OCI-LY7 (cell line): ENCODE results near the gene CSDE1. TPM values are rescaled to one million over a fixed set of nuclear protein-coding genes. Genes with fewer than 3 reads are reported as not detected.

Experiments
- BruUV-seq: library from RNA; stranded (reverse); fragments of 400-500 nt; replicated peaks from 2 replicates; lab custom pipeline; 2021; lab: Mats Ljungman, UMichigan
- CTCF ChIA-PET: fragments of 300-600 bp; sonication (Branson Sonifier 250); formaldehyde crosslinking; loops from one replicate; lab custom pipeline; 2022; ENCODE audit warnings: antibody characterized with exemption; ENCODE audit not compliant: unreplicated experiment; lab: Charles Lee
- POLR2A ChIA-PET: fragments of 300-600 bp; sonication (Branson Sonifier 250); formaldehyde crosslinking; loops from one replicate; lab custom pipeline; 2022; ENCODE audit warnings: antibody characterized with exemption; lab: Charles Lee
- DNase-seq: peaks from one replicate; pipeline ENCODE4 v3.0.0-alpha.2; 2015; ENCODE audit warnings: low spot score
- H2AFZ ChIP-seq: fragments of 200-600 bp; sonication (generic), shearing (Covaris generic); 2 replicates; pipeline ENCODE4 v1.6.1; 2014; ENCODE audit warnings: mild to moderate bottlenecking, antibody characterized with exemption, low read length, moderate library complexity
- H3K27ac ChIP-seq: fragments of 200-600 bp; sonication (generic); 2 replicates; pipeline ENCODE4 v1.5.1; 2014; ENCODE audit warnings: mixed run types, low read depth, mild to moderate bottlenecking, moderate library complexity, low read length, inconsistent platforms; ENCODE audit not compliant: poor library complexity, severe bottlenecking
- H3K36me3 ChIP-seq: fragments of 200-600 bp; sonication (generic); 2 replicates; pipeline ENCODE4 v1.6.1; 2014; ENCODE audit warnings: mild to moderate bottlenecking, antibody characterized with exemption, low read length, moderate library complexity, mixed read lengths; ENCODE audit not compliant: insufficient read depth
- H3K4me1 ChIP-seq: fragments of 200-600 bp; sonication (generic); 2 replicates; pipeline ENCODE4 v1.5.1; 2014; ENCODE audit warnings: mild to moderate bottlenecking, low read length; ENCODE audit not compliant: insufficient read depth, poor library complexity, severe bottlenecking
- H3K4me2 ChIP-seq: fragments of 200-600 bp; sonication (generic); 2 replicates; pipeline ENCODE4 v1.6.1; 2014; ENCODE audit warnings: mild to moderate bottlenecking, low read length
- H3K4me3 ChIP-seq: fragments of 200-600 bp; sonication (generic); 2 replicates; pipeline ENCODE4 v1.5.1; 2014; ENCODE audit warnings: mild to moderate bottlenecking, low read depth, low read length; ENCODE audit not compliant: poor library complexity, severe bottlenecking
- H3K79me2 ChIP-seq: fragments of 200-600 bp; sonication (generic); 2 replicates; pipeline ENCODE4 v1.6.1; 2016; ENCODE audit warnings: low read depth, mild to moderate bottlenecking, low read length, moderate library complexity, mixed read lengths; ENCODE audit not compliant: insufficient read depth
- H3K9me2 ChIP-seq: fragments of 200-600 bp; sonication (generic); 2 replicates; pipeline ENCODE4 v1.6.1; 2016; ENCODE audit warnings: mild to moderate bottlenecking, low read length, mixed read lengths; ENCODE audit not compliant: insufficient read depth
- H3K9me3 ChIP-seq: fragments of 200-600 bp; sonication (generic); 2 replicates; pipeline ENCODE4 v1.6.1; 2014; ENCODE audit warnings: mild to moderate bottlenecking, mixed run types, low read length, mixed read lengths
- H4K20me1 ChIP-seq: fragments of 200-600 bp; sonication (generic); 2 replicates; pipeline ENCODE4 v1.6.1; 2014; ENCODE audit warnings: mild to moderate bottlenecking, antibody characterized with exemption, low read length, moderate library complexity, mixed read lengths; ENCODE audit not compliant: insufficient read depth
- CTCF ChIP-seq: fragments of 200-600 bp; sonication (generic); conservative IDR thresholded peaks from 2 replicates; pipeline ENCODE4 v1.5.1; 2014; ENCODE audit warnings: mild to moderate bottlenecking, antibody characterized with exemption, low read length, moderate library complexity, mixed read lengths
- EZH2phosphoT487 ChIP-seq: fragments of 200-600 bp; sonication (generic); IDR thresholded peaks from 2 replicates; pipeline ENCODE4 v1.6.1; 2018; ENCODE audit warnings: low read depth, borderline replicate concordance, mild to moderate bottlenecking, mixed run types, antibody characterized with exemption, low read length, moderate library complexity, mixed read lengths
- intact Hi-C: fragments of 100-400 bp; cut with micrococcal nuclease; formaldehyde crosslinking; loops from one replicate; pipeline ENCODE4 v1.10.0; 2022; ENCODE audit not compliant: unreplicated experiment
- small RNA-seq: library from RNA; depleted of rRNA; stranded (forward); fragments of <200 nt; gene quantifications from one replicate; pipeline ENCODE3, GENCODE V24; 2014
- total RNA-seq, 2 experiments: library from RNA; depleted of rRNA in 1 of 2; stranded (reverse); fragments of >200 nt in 1 of 2; shearing (Covaris generic) in 1 of 2; gene quantifications; 2 replicates each; pipeline ENCODE4 v1.2.3, GENCODE V29; 2014 to 2022

CSDE1 gene
- total RNA-seq, 2 experiments from 2014 or later = 177 to 426 TPM

GRCh38 chr1:114666954-114667353 is 90.8 kb downstream of the CSDE1 start:
- intact Hi-C loops = no loop called here
- CTCF ChIA-PET = no interaction called here

More at GRCh38 chr1:114666954-114667353, 90.8 kb downstream of the CSDE1 start:
- Histone ChIP-seq H3K36me3 (no peaks in the 10 kb centered on the region), H3K27ac (no peak overlapping the region), H4K20me1 (no peaks in the 10 kb centered on the region), H3K79me2 (no peaks in the 10 kb centered on the region), H3K4me2 (no peak overlapping the region), H3K4me1 (peaks cover 4% of the 10 kb centered on the region), H2AFZ (no peak overlapping the region), H3K9me3 (no peaks in the 10 kb centered on the region), H3K4me3 (no peak overlapping the region), H3K9me2 (no peaks in the 10 kb centered on the region)
- TF ChIP-seq CTCF (no peak), EZH2phosphoT487 (no peak)
- POLR2A ChIA-PET = interaction anchor here (1.2 to 1.5 kb wide), 2 partner anchors 15 to 18 kb away, joined by 3 to 4 read pairs; no protein-coding TSS in a partner anchor
- BruUV-seq = no TSS peak
- no peak for DNase-seq

Small RNA genes within 50 kb of the gene (small RNA-seq; reads per million reads assigned to genes)
- gene RN7SL432P = not detected
- gene RNY1P13 = not detected

Other genes starting within 250 kb of the CSDE1 start
- gene TRIM33, start 246.8 kb downstream of the CSDE1 start, total RNA-seq (2014; rRNA removed; shearing (Covaris generic)) = 34.0 and 44.7 TPM in 2 replicates
- 43.0 and 44.2 TPM in 2 replicates for gene TRIM33, start 246.8 kb downstream of the CSDE1 start, total RNA-seq (2022)
- 40.8 and 41.8 TPM in 2 replicates for gene BCAS2, start 176.4 kb downstream of the CSDE1 start, total RNA-seq (2014; rRNA removed; shearing (Covaris generic))
- gene BCAS2, start 176.4 kb downstream of the CSDE1 start, total RNA-seq (2022) = 35.8 and 39.3 TPM in 2 replicates
- gene DENND2C, start 87.9 kb downstream of the CSDE1 start, total RNA-seq (2014; rRNA removed; shearing (Covaris generic)) = 0.26 and 0.47 TPM in 2 replicates
- gene DENND2C, start 87.9 kb downstream of the CSDE1 start, total RNA-seq (2022) = 0.93 and 1.6 TPM in 2 replicates
- gene AMPD1, start 62.4 kb downstream of the CSDE1 start, total RNA-seq (2014; rRNA removed; shearing (Covaris generic)) = not detected in 2 replicates
- gene AMPD1, start 62.4 kb downstream of the CSDE1 start, total RNA-seq (2022) = not detected in 2 replicates
- gene NRAS, start 41.2 kb downstream of the CSDE1 start, total RNA-seq (2014; rRNA removed; shearing (Covaris generic)) = 28.5 and 32.6 TPM in 2 replicates
- 43.5 and 47.0 TPM in 2 replicates for gene NRAS, start 41.2 kb downstream of the CSDE1 start, total RNA-seq (2022)
- gene SIKE1, start 22.7 kb upstream of the CSDE1 start, total RNA-seq (2014; rRNA removed; shearing (Covaris generic)) = 123 and 142 TPM in 2 replicates
- 71.0 and 75.3 TPM in 2 replicates for gene SIKE1, start 22.7 kb upstream of the CSDE1 start, total RNA-seq (2022)
- not detected in 2 replicates for gene SYCP1, start 96.9 kb upstream of the CSDE1 start, total RNA-seq (2014; rRNA removed; shearing (Covaris generic))
- not detected in 2 replicates for gene SYCP1, start 96.9 kb upstream of the CSDE1 start, total RNA-seq (2022)